ENCODE results near the gene SLIT3.

The SLIT3 gene

DNA sequence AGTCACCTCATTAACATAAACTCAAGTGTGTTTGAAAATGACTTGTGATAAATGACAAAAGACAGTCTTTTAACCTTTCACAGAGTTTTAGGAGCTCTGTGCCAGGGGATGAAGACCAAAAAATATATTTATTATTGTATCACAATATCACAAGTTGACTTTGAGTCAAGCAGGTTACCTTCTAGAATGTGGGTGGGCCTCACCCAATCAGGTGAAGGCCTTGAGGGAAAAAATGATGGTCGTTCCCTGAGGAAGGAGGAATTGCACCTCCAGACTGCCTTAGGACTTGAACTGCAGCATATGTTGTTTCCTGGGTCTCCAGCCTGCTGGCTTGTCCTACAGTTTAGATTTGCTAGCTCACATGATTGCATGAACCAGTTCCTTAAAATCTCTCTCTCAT lies 680.1 kb downstream of the SLIT3 start:
- DNase-seq: no peak

DNA sequence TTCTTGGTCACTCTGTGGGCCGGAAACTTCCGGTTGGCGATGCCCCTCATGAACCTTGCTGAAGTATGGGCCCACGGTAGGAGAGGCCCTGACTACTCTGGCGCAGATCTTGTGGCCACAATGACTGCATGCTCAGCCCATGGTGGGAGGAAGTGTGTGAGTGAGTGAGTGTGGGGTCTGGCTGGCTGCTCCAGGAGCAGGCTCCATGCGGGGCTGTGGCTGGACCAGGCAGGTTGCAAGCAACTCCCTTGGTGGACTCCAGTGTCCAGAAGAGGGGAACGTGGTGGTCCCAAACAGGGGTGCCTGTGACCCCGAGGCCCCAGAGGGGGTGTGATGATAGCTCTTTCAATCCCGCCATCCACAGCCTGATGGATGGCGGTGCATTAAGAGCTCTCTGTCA lies 686.3 kb downstream of the SLIT3 start:
- no peak for DNase-seq

GRCh38 chr5:168613996-168614395 lies 686.9 kb downstream of the SLIT3 start:
- DNase-seq: no peak

GRCh38 chr5:168613396-168613795 lies 687.5 kb downstream of the SLIT3 start:
- no peak for DNase-seq

DNA sequence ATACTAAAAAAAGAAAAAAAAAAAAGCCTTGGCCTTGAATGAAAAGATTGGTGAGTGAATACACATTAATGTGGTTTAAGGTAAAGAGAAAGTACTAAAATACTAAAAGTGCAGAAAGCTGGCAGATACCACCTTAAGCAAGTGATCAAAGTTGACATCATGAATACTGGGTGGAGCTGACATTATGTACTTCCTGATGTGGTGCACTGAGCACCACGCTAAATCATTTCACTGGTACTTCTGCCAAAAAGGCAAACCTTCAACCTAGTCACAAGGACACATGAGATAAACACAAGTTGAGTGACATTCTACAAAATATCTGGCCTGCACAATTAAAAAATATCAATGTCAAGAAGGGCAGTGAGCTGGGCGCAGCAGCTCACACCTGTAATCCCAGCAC lies 687.9 kb downstream of the SLIT3 start:
- DNase-seq: no peak

DNA sequence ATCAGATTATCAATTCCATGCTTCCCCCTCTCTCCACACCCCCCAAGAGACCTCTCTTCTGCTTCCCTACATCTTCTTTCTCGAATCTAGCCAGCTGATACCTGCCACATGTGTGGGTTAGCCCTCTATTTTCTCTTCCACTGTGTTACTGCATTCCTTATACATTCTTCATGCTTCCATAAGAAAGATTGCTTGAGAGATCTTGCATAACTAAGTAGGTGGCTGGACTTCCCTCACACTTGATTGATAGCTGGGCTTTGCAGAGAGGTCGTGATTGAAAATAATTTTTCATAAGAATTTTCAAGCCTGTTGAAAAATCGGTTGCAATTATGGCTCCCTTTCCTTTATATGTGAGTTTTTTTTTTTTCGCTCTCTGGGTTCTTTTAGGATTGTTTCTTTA lies 688.8 kb downstream of the SLIT3 start:
- peak; percentile 55 for DNase-seq

Measured in fibroblast of skin of abdomen (primary cell).